GM18507 (cell line): ENCODE data around the gene TTC28.
"Not testable (repeated sequence)": the region's sequence is repeated elsewhere in the genome, so short reads cannot be mapped to it uniquely, and the experiment has no call there.

Source experiments
- DNase-seq: peaks from one replicate; pipeline ENCODE4 v3.0.0; 2011; ENCODE audit warnings: low read depth; ENCODE audit not compliant: insufficient read length; ENCODE audit errors: extremely low spot score
- FAIRE-seq: peaks from 2 replicates; lab custom pipeline; 2011; peaks lifted over from hg19 to GRCh38; lab: Jason Lieb, UNC

The TTC28 gene

GRCh38 chr22:28615423-28615822 is 64.2 kb downstream of the TTC28 start:
- not testable (repeated sequence) for DNase-seq, FAIRE-seq

- FAIRE-seq (no peak), DNase-seq (no peak)
Observed at GRCh38 chr22:28609921-28610320, 69.7 kb downstream of the TTC28 start.

- DNase-seq (no peak), FAIRE-seq (no peak)
Observed at GRCh38 chr22:28608546-28608945, 71.1 kb downstream of the TTC28 start.

- no peak for DNase-seq
- no peak for FAIRE-seq
Observed at GRCh38 chr22:28607795-28608194, 71.8 kb downstream of the TTC28 start.

GRCh38 chr22:28604966-28605761 is 74.5 kb downstream of the TTC28 start:
- DNase-seq (no peak), FAIRE-seq (no peak)

- FAIRE-seq, result no peak
- DNase-seq, result no peak
Observed at GRCh38 chr22:28601915-28602314, 77.7 kb downstream of the TTC28 start.

GRCh38 chr22:28600546-28601143 is 79.0 kb downstream of the TTC28 start:
- no peak for DNase-seq
- peak; percentile 75 for FAIRE-seq

GRCh38 chr22:28599693-28600092 is 79.9 kb downstream of the TTC28 start:
- DNase-seq (no peak), FAIRE-seq (no peak)

GRCh38 chr22:28597665-28598064 is 82.0 kb downstream of the TTC28 start:
- DNase-seq (no peak), FAIRE-seq (no peak)

GRCh38 chr22:28594797-28595462 is 84.7 kb downstream of the TTC28 start:
- DNase-seq (peak; percentile 7), FAIRE-seq (peak; percentile 74)

- DNase-seq, result no peak
- no peak for FAIRE-seq
Observed at GRCh38 chr22:28594076-28594796, 85.4 kb downstream of the TTC28 start.

GRCh38 chr22:28593299-28593698 is 86.3 kb downstream of the TTC28 start:
- DNase-seq (no peak), FAIRE-seq (no peak)

- no peak for DNase-seq
- FAIRE-seq, result no peak
Observed at GRCh38 chr22:28589102-28589750, 90.4 kb downstream of the TTC28 start.

GRCh38 chr22:28585324-28585723 is 94.3 kb downstream of the TTC28 start:
- DNase-seq (no peak), FAIRE-seq (no peak)

- FAIRE-seq, result no peak
- DNase-seq, result no peak
Observed at GRCh38 chr22:28582806-28583205, 96.8 kb downstream of the TTC28 start.

GRCh38 chr22:28581016-28581415 is 98.6 kb downstream of the TTC28 start:
- no peak for FAIRE-seq
- DNase-seq, result no peak

GRCh38 chr22:28576162-28576561 is 103.5 kb downstream of the TTC28 start:
- no peak for DNase-seq
- FAIRE-seq, result no peak

- DNase-seq, result no peak
- FAIRE-seq, result no peak
Observed at GRCh38 chr22:28574159-28574788, 105.4 kb downstream of the TTC28 start.

- no peak for DNase-seq
- FAIRE-seq, result no peak
Observed at GRCh38 chr22:28570696-28571373, 108.8 kb downstream of the TTC28 start.
